GM06990 (cell line): ENCODE measurements around the gene APC2.

ENCODE experiments used
- DNase-seq: peaks from one replicate; pipeline ENCODE4 v3.0.0-alpha.2; 2011; ENCODE audit not compliant: insufficient read length; ENCODE audit errors: extremely low read depth
- H3K27me3 ChIP-seq: replicated peaks from 2 replicates; pipeline ENCODE4 v1.6.0; 2011; ENCODE audit warnings: low read length; ENCODE audit not compliant: control insufficient read depth, insufficient read depth
- H3K36me3 ChIP-seq: 2 replicates; pipeline ENCODE4 v1.5.1; 2011; ENCODE audit warnings: low read length; ENCODE audit not compliant: control insufficient read depth, insufficient read depth
- H3K4me3 ChIP-seq: replicated peaks from 2 replicates; pipeline ENCODE4 v1.5.1; 2011; ENCODE audit warnings: low read depth, mild to moderate bottlenecking, control low read depth, low read length
- CTCF ChIP-seq: IDR thresholded peaks from 2 replicates; pipeline ENCODE4 v1.5.1; 2011; ENCODE audit warnings: low read length, control low read depth, mild to moderate bottlenecking, inconsistent platforms; ENCODE audit not compliant: insufficient read depth, poor library complexity, severe bottlenecking

The APC2 gene

GRCh38 chr19:1511318-1512317 is 61.7 kb downstream of the APC2 start:
- no peak for TF ChIP-seq CTCF
- H3K4me3 ChIP-seq: no peak overlapping the region
- no peaks in the 10 kb centered on the region; the same call in 1 of the 2 replicates for H3K27me3 ChIP-seq

GRCh38 chr19:1512671-1513498 is 63.0 kb downstream of the APC2 start, which contains the start of gene ADAMTSL5:
Gene ADAMTSL5 (minus strand): TSS chr19:1513019. CDS start chr19:1510943, 2,076 bp downstream.
- DNase-seq: peak; percentile 73
- no peaks in the 10 kb centered on the region; the same call in 1 of the 2 replicates for H3K27me3 ChIP-seq
- H3K4me3 ChIP-seq: peak within 1 kb of the TSS; percentile 59
- no peak for TF ChIP-seq CTCF
- H3K36me3 ChIP-seq: no peaks in the 10 kb centered on the region

More at GRCh38 chr19:1511318-1512317, 61.7 kb downstream of the APC2 start:
- DNase-seq: no peak
- no peaks in the 10 kb centered on the region for H3K36me3 ChIP-seq

- H3K4me3 ChIP-seq: peak overlapping the region; percentile 50
- TF ChIP-seq CTCF: peak; percentile 92
Observed at GRCh38 chr19:1513499-1514294, 63.8 kb downstream of the APC2 start.

GRCh38 chr19:1514295-1514661 is 64.4 kb downstream of the APC2 start:
- no peaks in the 10 kb centered on the region for H3K36me3 ChIP-seq
- no peak for DNase-seq
- H3K4me3 ChIP-seq: no peak overlapping the region
- no peaks in the 10 kb centered on the region; the same call in 1 of the 2 replicates for H3K27me3 ChIP-seq
- TF ChIP-seq CTCF: no peak

More at GRCh38 chr19:1513499-1514294, 63.8 kb downstream of the APC2 start:
- H3K27me3 ChIP-seq: no peaks in the 10 kb centered on the region; the same call in 1 of the 2 replicates
- peak; percentile 62 for DNase-seq
- no peaks in the 10 kb centered on the region for H3K36me3 ChIP-seq

- Histone ChIP-seq H3K27me3 (no peaks in the 10 kb centered on the region), H3K4me3 (no peak overlapping the region), H3K36me3 (no peaks in the 10 kb centered on the region)
- TF ChIP-seq CTCF: no peak
- no peak for DNase-seq
Observed at GRCh38 chr19:1514986-1515721, 65.2 kb downstream of the APC2 start.
